GM23338 (cell line): ENCODE measurements around the gene FHOD1. TPM values are rescaled to one million over a fixed set of nuclear protein-coding genes. Genes with fewer than 3 reads are reported as not detected.

Experiments
- ATAC-seq: fragments of 200-7000 bp; cut with Tn5 transposase; 3 replicates; pipeline ENCODE4 v1.9.1; 2020
- DNase-seq: peaks from one replicate; pipeline ENCODE4 v3.0.0-alpha.2; 2015; ENCODE audit warnings: low spot score
- H2AFZ ChIP-seq: fragments of 200-600 bp; sonication (generic); 2 replicates; pipeline ENCODE4 v1.8.0; 2016; ENCODE audit warnings: antibody characterized with exemption, mild to moderate bottlenecking, moderate library complexity
- H3F3A ChIP-seq: fragments of 200-600 bp; sonication (generic); replicated peaks from 2 replicates; pipeline ENCODE4 v1.8.0; 2017; ENCODE audit warnings: antibody characterized with exemption, mixed run types, low read depth
- H3K27ac ChIP-seq: fragments of 200-600 bp; sonication (generic); 2 replicates; pipeline ENCODE4 v1.6.1; 2016; ENCODE audit warnings: low read depth
- H3K27me3 ChIP-seq: fragments of 200-600 bp; sonication (generic); 2 replicates; pipeline ENCODE4 v1.8.0; 2016; ENCODE audit warnings: mild to moderate bottlenecking, mixed run types, moderate library complexity; ENCODE audit not compliant: insufficient read depth
- H3K36me3 ChIP-seq: fragments of 200-600 bp; sonication (generic); 2 replicates; pipeline ENCODE4 v1.8.0; 2016; ENCODE audit warnings: mild to moderate bottlenecking; ENCODE audit not compliant: insufficient read depth
- H3K4me1 ChIP-seq: fragments of 200-600 bp; sonication (generic); 2 replicates; pipeline ENCODE4 v1.8.0; 2016; ENCODE audit warnings: mild to moderate bottlenecking, moderate library complexity; ENCODE audit not compliant: insufficient read depth
- H3K4me2 ChIP-seq: fragments of 200-600 bp; sonication (generic); 2 replicates; pipeline ENCODE4 v1.7.1; 2017; ENCODE audit warnings: mixed run types
- H3K4me3 ChIP-seq: fragments of 200-600 bp; sonication (generic); 2 replicates; pipeline ENCODE4 v1.6.1; 2016; ENCODE audit warnings: mixed run types
- H3K79me2 ChIP-seq: fragments of 200-600 bp; sonication (generic); replicated peaks from 2 replicates; pipeline ENCODE4 v1.8.0; 2017; ENCODE audit warnings: mild to moderate bottlenecking; ENCODE audit not compliant: insufficient read depth
- H3K9me2 ChIP-seq: fragments of 200-600 bp; sonication (generic); 2 replicates; pipeline ENCODE4 v1.8.0; 2017; ENCODE audit not compliant: insufficient read depth
- H4K20me1 ChIP-seq: fragments of 200-600 bp; sonication (generic); replicated peaks from 2 replicates; pipeline ENCODE4 v1.8.0; 2017; ENCODE audit warnings: mild to moderate bottlenecking; ENCODE audit not compliant: insufficient read depth
- H3K27ac Mint-ChIP-seq: 2 replicates; pipeline ENCODE4 v1.8.0; 2020; ENCODE audit warnings: inconsistent platforms, mild to moderate bottlenecking, moderate library complexity, mixed read lengths
- H3K27me3 Mint-ChIP-seq: 3 replicates; pipeline ENCODE4 v1.8.0; 2022; ENCODE audit warnings: low read depth, mild to moderate bottlenecking, moderate library complexity, mixed read lengths, inconsistent platforms; ENCODE audit not compliant: insufficient read depth, poor library complexity
- H3K36me3 Mint-ChIP-seq: 3 replicates; pipeline ENCODE4 v1.8.0; 2021; ENCODE audit warnings: low read depth, mild to moderate bottlenecking, inconsistent platforms, moderate library complexity, mixed read lengths
- H3K4me1 Mint-ChIP-seq: 3 replicates; pipeline ENCODE4 v1.8.0; 2020; ENCODE audit warnings: mild to moderate bottlenecking, inconsistent platforms, mixed read lengths
- H3K4me3 Mint-ChIP-seq: 3 replicates; pipeline ENCODE4 v1.8.0; 2021; ENCODE audit warnings: moderate library complexity, mild to moderate bottlenecking, inconsistent platforms, mixed read lengths
- H3K9me3 Mint-ChIP-seq: 3 replicates; pipeline ENCODE4 v1.8.0; 2020; ENCODE audit warnings: moderate library complexity, mild to moderate bottlenecking, inconsistent platforms, mixed read lengths
- EZH2 ChIP-seq: fragments of 200-600 bp; sonication (generic); IDR thresholded peaks from one replicate; pipeline ENCODE4 v1.8.0; 2017; ENCODE audit warnings: antibody characterized with exemption, mild to moderate bottlenecking, low read depth; ENCODE audit not compliant: unreplicated experiment
- EZH2phosphoT487 ChIP-seq: fragments of 200-600 bp; sonication (generic); IDR thresholded peaks from one replicate; pipeline ENCODE4 v1.8.1; 2018; ENCODE audit warnings: antibody characterized with exemption; ENCODE audit not compliant: unreplicated experiment
- JUNB ChIP-seq: IDR thresholded peaks from one replicate; pipeline ENCODE4 v1.6.1; 2016; ENCODE audit warnings: antibody characterized with exemption; ENCODE audit not compliant: unreplicated experiment
- POLR2AphosphoS5 ChIP-seq: IDR thresholded peaks from 2 replicates; pipeline ENCODE4 v1.6.1; 2016; ENCODE audit warnings: antibody characterized with exemption, low read depth
- STAT1 ChIP-seq: IDR thresholded peaks from one replicate; pipeline ENCODE4 v1.6.1; 2016; ENCODE audit warnings: antibody characterized with exemption; ENCODE audit not compliant: unreplicated experiment
- ZNF331 ChIP-seq: fragments of 250-450 bp; sonication (Bioruptor Pico); IDR thresholded peaks from 2 replicates; pipeline ENCODE4 v1.5.0; 2020; ENCODE audit warnings: low read depth, mild to moderate bottlenecking, moderate library complexity
- polyA plus RNA-seq: library from polyadenylated mRNA; unstranded; fragments of >200 nt; fragmentation: Nextera tagmentation; extraction: Ambion mirVana; gene quantifications from 2 replicates; pipeline ENCODE4 v1.2.1, GENCODE V29; 2016
- total RNA-seq: library from RNA; depleted of rRNA; stranded (reverse); fragments of >200 nt; shearing (Covaris generic); gene quantifications from 2 replicates; pipeline ENCODE4 v1.2.3, GENCODE V29; 2014
- TF ChIP-seq, protein P1 (sequence below), 2 experiments: fragments of 200-600 bp in 1 of 2; sonication (generic) in 1 of 2; conservative IDR thresholded peaks; 2 replicates each; pipeline versions ENCODE4 v1.5.1 to v1.6.1; 2016 to 2017; ENCODE audit warnings: antibody characterized with exemption in 2 of 2, low read depth in 2 of 2, mild to moderate bottlenecking in 2 of 2, moderate library complexity in 1 of 2
- TF ChIP-seq, protein P2 (sequence below): IDR thresholded peaks from 2 replicates; pipeline ENCODE4 v1.6.1; 2016; ENCODE audit warnings: antibody characterized with exemption

Gene FHOD1
- total and polyA plus RNA-seq, 2 experiments from 2014 or later = 26.2 to 52.7 TPM

DNA sequence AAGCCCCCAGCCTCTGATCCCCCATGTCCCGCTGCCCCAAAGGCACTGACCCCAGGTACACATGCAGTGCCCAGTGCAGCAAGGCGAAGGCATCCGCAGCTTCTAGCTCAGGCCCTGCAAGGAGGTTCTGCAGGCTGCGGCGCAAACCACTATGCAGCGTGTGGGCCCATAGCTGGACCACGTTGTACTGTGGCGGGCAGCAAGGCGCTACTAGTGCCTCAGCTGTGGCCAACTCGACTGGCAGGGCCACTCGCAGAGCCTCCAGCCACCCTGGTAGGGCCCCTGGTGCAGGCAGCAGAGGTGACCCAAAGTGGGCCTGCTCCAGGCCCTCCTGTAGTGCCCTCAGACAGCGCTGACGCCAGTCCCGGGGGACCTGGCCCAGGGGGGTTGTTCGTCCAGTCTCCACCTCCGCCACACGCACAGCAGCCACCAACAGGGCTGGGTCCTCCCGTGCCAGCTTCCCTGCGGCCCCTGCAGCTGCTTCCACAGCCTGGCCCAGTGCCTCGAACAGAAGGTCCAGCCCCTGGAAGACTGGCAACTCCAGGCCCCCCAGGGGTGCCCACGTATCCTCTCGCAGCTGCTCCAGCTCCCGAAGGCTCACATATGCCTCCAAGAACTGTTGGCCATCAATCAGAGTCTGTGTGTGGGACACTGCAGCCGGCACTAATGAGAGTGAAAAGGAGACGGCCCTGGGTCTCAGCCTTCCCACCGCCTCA is 59.9 kb downstream of the FHOD1 start:
- 0 out of 2 replicates have a peak, but pooled peaks cover 3% of the 10 kb centered on the region for H3F3A ChIP-seq
- H4K20me1 ChIP-seq = no peaks in the 10 kb centered on the region
- Mint-ChIP-seq H3K4me3 (no peak overlapping the region), H3K9me3 (no peaks in the 10 kb centered on the region; the same call in 2 of the 3 replicates), H3K4me1 (peaks cover 22% of the 10 kb centered on the region), H3K36me3 (no peaks in the 10 kb centered on the region; the same call in 2 of the 3 replicates), H3K27me3 (peaks cover 30% of the 10 kb centered on the region), H3K27ac (no peak overlapping the region)
- no peak overlapping the region for H3K4me2 ChIP-seq
- TF ChIP-seq EZH2 (no peak), STAT1 (no peak)
- no peak for DNase-seq
- H3K79me2 ChIP-seq = peaks cover 10% of the 10 kb centered on the region
- no peaks in the 10 kb centered on the region for H3K9me2 ChIP-seq
- no peak overlapping the region for H3K27ac ChIP-seq
- H3K27me3 ChIP-seq = peaks cover 28% of the 10 kb centered on the region
- no peaks in the 10 kb centered on the region for H3K36me3 ChIP-seq
- peaks cover 18% of the 10 kb centered on the region for H3K4me1 ChIP-seq
- H3K4me3 ChIP-seq = no peak overlapping the region
- no peak for ATAC-seq
- H2AFZ ChIP-seq = no peak overlapping the region

GRCh38 chr16:67186550-67186950 is 60.7 kb downstream of the FHOD1 start:
- Histone ChIP-seq H2AFZ (no peak overlapping the region), H3K4me3 (no peak overlapping the region), H4K20me1 (no peaks in the 10 kb centered on the region), H3K4me2 (no peak overlapping the region), H3K27ac (no peak overlapping the region), H3K27me3 (peaks cover 28% of the 10 kb centered on the region), H3K4me1 (peaks cover 17% of the 10 kb centered on the region), H3K79me2 (peaks cover 10% of the 10 kb centered on the region), H3F3A (0 out of 2 replicates have a peak, but pooled peaks cover 3% of the 10 kb centered on the region), H3K9me2 (no peaks in the 10 kb centered on the region), H3K36me3 (no peaks in the 10 kb centered on the region)
- no peaks in the 10 kb centered on the region; the same call in 2 of the 3 replicates for H3K9me3 Mint-ChIP-seq
- no peak overlapping the region for H3K27ac Mint-ChIP-seq
- peaks cover 30% of the 10 kb centered on the region for H3K27me3 Mint-ChIP-seq
- no peaks in the 10 kb centered on the region; the same call in 2 of the 3 replicates for H3K36me3 Mint-ChIP-seq
- H3K4me1 Mint-ChIP-seq = peaks cover 19% of the 10 kb centered on the region
- H3K4me3 Mint-ChIP-seq = no peak overlapping the region
- ATAC-seq (no peak), DNase-seq (peak; percentile 58)
- no peak for TF ChIP-seq JUNB
- TF ChIP-seq, protein P1, sequence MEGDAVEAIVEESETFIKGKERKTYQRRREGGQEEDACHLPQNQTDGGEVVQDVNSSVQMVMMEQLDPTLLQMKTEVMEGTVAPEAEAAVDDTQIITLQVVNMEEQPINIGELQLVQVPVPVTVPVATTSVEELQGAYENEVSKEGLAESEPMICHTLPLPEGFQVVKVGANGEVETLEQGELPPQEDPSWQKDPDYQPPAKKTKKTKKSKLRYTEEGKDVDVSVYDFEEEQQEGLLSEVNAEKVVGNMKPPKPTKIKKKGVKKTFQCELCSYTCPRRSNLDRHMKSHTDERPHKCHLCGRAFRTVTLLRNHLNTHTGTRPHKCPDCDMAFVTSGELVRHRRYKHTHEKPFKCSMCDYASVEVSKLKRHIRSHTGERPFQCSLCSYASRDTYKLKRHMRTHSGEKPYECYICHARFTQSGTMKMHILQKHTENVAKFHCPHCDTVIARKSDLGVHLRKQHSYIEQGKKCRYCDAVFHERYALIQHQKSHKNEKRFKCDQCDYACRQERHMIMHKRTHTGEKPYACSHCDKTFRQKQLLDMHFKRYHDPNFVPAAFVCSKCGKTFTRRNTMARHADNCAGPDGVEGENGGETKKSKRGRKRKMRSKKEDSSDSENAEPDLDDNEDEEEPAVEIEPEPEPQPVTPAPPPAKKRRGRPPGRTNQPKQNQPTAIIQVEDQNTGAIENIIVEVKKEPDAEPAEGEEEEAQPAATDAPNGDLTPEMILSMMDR (conservative IDR thresholded peaks at IDR 0.05; ENCODE audit: low read depth in 2 of 2) = no peak
- TF ChIP-seq, protein P2, sequence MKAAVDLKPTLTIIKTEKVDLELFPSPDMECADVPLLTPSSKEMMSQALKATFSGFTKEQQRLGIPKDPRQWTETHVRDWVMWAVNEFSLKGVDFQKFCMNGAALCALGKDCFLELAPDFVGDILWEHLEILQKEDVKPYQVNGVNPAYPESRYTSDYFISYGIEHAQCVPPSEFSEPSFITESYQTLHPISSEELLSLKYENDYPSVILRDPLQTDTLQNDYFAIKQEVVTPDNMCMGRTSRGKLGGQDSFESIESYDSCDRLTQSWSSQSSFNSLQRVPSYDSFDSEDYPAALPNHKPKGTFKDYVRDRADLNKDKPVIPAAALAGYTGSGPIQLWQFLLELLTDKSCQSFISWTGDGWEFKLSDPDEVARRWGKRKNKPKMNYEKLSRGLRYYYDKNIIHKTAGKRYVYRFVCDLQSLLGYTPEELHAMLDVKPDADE = no peak
- TF ChIP-seq STAT1 = no peak
- TF ChIP-seq POLR2AphosphoS5 = no peak
- no peak for TF ChIP-seq ZNF331
- no peak for TF ChIP-seq EZH2phosphoT487
